HG02763 (cell line): ENCODE results near the gene SPATA16.

Experiments
- ATAC-seq: cut with Tn5 transposase; IDR thresholded peaks from one replicate; pipeline ENCODE4 v1.9.1; 2021; ENCODE audit warnings: mild to moderate bottlenecking, moderate library complexity; ENCODE audit not compliant: unreplicated experiment

SPATA16 gene

GRCh38 chr3:172958565-172958964, 182.5 kb downstream of the SPATA16 start:
- ATAC-seq: no peak

GRCh38 chr3:172953571-172953970, 187.5 kb downstream of the SPATA16 start:
- no peak for ATAC-seq

- ATAC-seq: no peak
These were observed 189.5 kb downstream of the SPATA16 start for GRCh38 chr3:172951511-172951910.

GRCh38 chr3:172946061-172946460, 195.0 kb downstream of the SPATA16 start:
- ATAC-seq: no peak

GRCh38 chr3:172939651-172940293, 201.3 kb downstream of the SPATA16 start:
- no peak for ATAC-seq

GRCh38 chr3:172938788-172939187, 202.2 kb downstream of the SPATA16 start:
- ATAC-seq: no peak

- ATAC-seq: no peak
These were observed 209.2 kb downstream of the SPATA16 start for GRCh38 chr3:172931746-172932285.

GRCh38 chr3:172929451-172929850, 211.6 kb downstream of the SPATA16 start:
- no peak for ATAC-seq

GRCh38 chr3:172924546-172924945, 216.5 kb downstream of the SPATA16 start:
- no peak for ATAC-seq

GRCh38 chr3:172919297-172919683, 221.7 kb downstream of the SPATA16 start:
- no peak for ATAC-seq

GRCh38 chr3:172918568-172919296, 222.3 kb downstream of the SPATA16 start:
- ATAC-seq: no peak

GRCh38 chr3:172918165-172918564, 222.9 kb downstream of the SPATA16 start:
- no peak for ATAC-seq

GRCh38 chr3:172915911-172916514, 225.0 kb downstream of the SPATA16 start:
- ATAC-seq: no peak

- no peak for ATAC-seq
These were observed 226.2 kb downstream of the SPATA16 start for GRCh38 chr3:172914854-172915253.

GRCh38 chr3:172913911-172914655, 227.0 kb downstream of the SPATA16 start:
- ATAC-seq: no peak

GRCh38 chr3:172911142-172911541, 229.9 kb downstream of the SPATA16 start:
- ATAC-seq: no peak

- ATAC-seq: no peak
These were observed 232.2 kb downstream of the SPATA16 start for GRCh38 chr3:172908771-172909270.

GRCh38 chr3:172905451-172905850, 235.6 kb downstream of the SPATA16 start:
- ATAC-seq: no peak

GRCh38 chr3:172904711-172905373, 236.2 kb downstream of the SPATA16 start:
- ATAC-seq: no peak

- ATAC-seq: no peak
These were observed 237.3 kb downstream of the SPATA16 start for GRCh38 chr3:172903642-172904320.
